Loucy (cell line): ENCODE measurements around the gene ANO6.

ENCODE experiments used
- H2AFZ ChIP-seq: fragments of 200-600 bp; sonication (generic); 2 replicates; pipeline ENCODE4 v1.6.0; 2016; ENCODE audit warnings: antibody characterized with exemption, mild to moderate bottlenecking, low read length, moderate library complexity
- H3F3A ChIP-seq: fragments of 200-600 bp; 2 replicates; pipeline ENCODE4 v1.6.0; 2016; ENCODE audit warnings: antibody characterized with exemption, low read depth, mild to moderate bottlenecking
- H3K27me3 ChIP-seq: fragments of 200-600 bp; sonication (generic); 2 replicates; pipeline ENCODE4 v1.6.1; 2014; ENCODE audit warnings: low read length, mild to moderate bottlenecking; ENCODE audit not compliant: insufficient read depth, poor library complexity, severe bottlenecking
- H3K36me3 ChIP-seq: fragments of 200-600 bp; sonication (generic); 2 replicates; pipeline ENCODE4 v1.6.1; 2016; ENCODE audit warnings: low read length; ENCODE audit not compliant: insufficient read depth
- H3K4me1 ChIP-seq: fragments of 200-600 bp; sonication (generic); 2 replicates; pipeline ENCODE4 v1.5.1; 2014; ENCODE audit warnings: low read length, mild to moderate bottlenecking; ENCODE audit not compliant: insufficient read depth, poor library complexity, severe bottlenecking
- H3K4me2 ChIP-seq: fragments of 200-600 bp; sonication (generic); 2 replicates; pipeline ENCODE4 v1.6.0; 2014; ENCODE audit warnings: antibody characterized with exemption, low read length, low read depth, mild to moderate bottlenecking; ENCODE audit not compliant: poor library complexity, severe bottlenecking
- H3K4me3 ChIP-seq: fragments of 200-600 bp; sonication (generic); 2 replicates; pipeline ENCODE4 v1.5.1; 2014; ENCODE audit warnings: low read length, mild to moderate bottlenecking, mixed read lengths; ENCODE audit not compliant: poor library complexity, severe bottlenecking
- H3K79me2 ChIP-seq: fragments of 200-600 bp; sonication (generic); 2 replicates; pipeline ENCODE4 v1.6.1; 2014; ENCODE audit warnings: low read length; ENCODE audit not compliant: insufficient read depth
- H3K9ac ChIP-seq: fragments of 200-600 bp; sonication (generic); 2 replicates; pipeline ENCODE4 v1.6.0; 2014; ENCODE audit warnings: mild to moderate bottlenecking, low read depth, low read length, moderate library complexity; ENCODE audit not compliant: poor library complexity, severe bottlenecking
- H3K9me2 ChIP-seq: fragments of 200-600 bp; sonication (generic); replicated peaks from 2 replicates; pipeline ENCODE4 v1.6.1; 2016; ENCODE audit warnings: low read depth, low read length, mixed read lengths
- H3K9me3 ChIP-seq: fragments of 200-600 bp; sonication (generic); 2 replicates; pipeline ENCODE4 v1.6.1; 2014; ENCODE audit warnings: mild to moderate bottlenecking, antibody characterized with exemption, low read length, low read depth; ENCODE audit not compliant: insufficient read depth
- H4K20me1 ChIP-seq: fragments of 200-600 bp; sonication (generic); 2 replicates; pipeline ENCODE4 v1.6.0; 2014; ENCODE audit warnings: antibody characterized with exemption, low read length, mild to moderate bottlenecking; ENCODE audit not compliant: insufficient read depth, poor library complexity, severe bottlenecking
- CTCF ChIP-seq: fragments of 200-600 bp; sonication (generic); conservative IDR thresholded peaks from 2 replicates; pipeline ENCODE4 v1.5.1; 2014; ENCODE audit warnings: mild to moderate bottlenecking, antibody characterized with exemption, low read length
- EZH2phosphoT487 ChIP-seq: fragments of 200-600 bp; IDR thresholded peaks from 2 replicates; pipeline ENCODE4 v1.6.1; 2018; ENCODE audit warnings: antibody characterized with exemption, mild to moderate bottlenecking, moderate library complexity, borderline replicate concordance

The ANO6 gene

DNA sequence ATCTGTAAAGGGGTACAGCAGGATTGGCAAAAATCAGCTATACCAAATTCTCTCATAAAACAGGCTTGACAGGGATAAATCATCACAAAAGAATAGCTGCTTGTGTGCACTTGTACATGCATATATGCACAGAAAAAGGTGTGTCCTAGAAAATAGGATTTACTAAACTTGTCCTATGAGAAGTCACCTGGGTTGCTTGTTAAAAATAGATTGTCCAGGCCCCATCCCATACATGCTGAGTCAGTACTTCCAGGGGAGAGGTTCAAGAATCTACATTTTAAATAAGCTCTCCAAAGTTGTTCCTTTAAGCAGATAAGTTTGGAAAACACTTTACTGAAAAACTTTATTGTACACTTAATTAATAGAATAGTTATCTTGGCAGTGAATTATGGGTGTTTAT, 123.1 kb downstream of the ANO6 start:
- H3K27me3 ChIP-seq: no peaks in the 10 kb centered on the region
- no peaks in the 10 kb centered on the region for H3K9me3 ChIP-seq
- TF ChIP-seq CTCF (no peak), EZH2phosphoT487 (no peak)
- H3F3A ChIP-seq: no peaks in the 10 kb centered on the region
- no peak overlapping the region for H2AFZ ChIP-seq
- H3K79me2 ChIP-seq: no peaks in the 10 kb centered on the region
- H3K4me3 ChIP-seq: no peak overlapping the region
- no peak overlapping the region for H3K9ac ChIP-seq
- no peaks in the 10 kb centered on the region for H3K4me1 ChIP-seq
- H3K36me3 ChIP-seq: 0 out of 2 replicates have a peak, but pooled peaks cover 9% of the 10 kb centered on the region
- no peaks in the 10 kb centered on the region for H3K9me2 ChIP-seq
- no peak overlapping the region for H3K4me2 ChIP-seq
- no peaks in the 10 kb centered on the region for H4K20me1 ChIP-seq

- Histone ChIP-seq H3K9me2 (no peaks in the 10 kb centered on the region), H2AFZ (no peak overlapping the region), H3K4me1 (no peaks in the 10 kb centered on the region), H3K4me2 (no peak overlapping the region), H3F3A (no peaks in the 10 kb centered on the region), H4K20me1 (no peaks in the 10 kb centered on the region), H3K9ac (no peak overlapping the region), H3K27me3 (no peaks in the 10 kb centered on the region), H3K9me3 (no peaks in the 10 kb centered on the region), H3K36me3 (peaks cover 4% of the 10 kb centered on the region; the same call in 1 of the 2 replicates), H3K79me2 (no peaks in the 10 kb centered on the region), H3K4me3 (no peak overlapping the region)
- TF ChIP-seq EZH2phosphoT487 (no peak), CTCF (no peak)
Observed at GRCh38 chr12:45342171-45342570, 126.3 kb downstream of the ANO6 start.

GRCh38 chr12:45342848-45343247, 127.0 kb downstream of the ANO6 start:
- H3K27me3 ChIP-seq: no peaks in the 10 kb centered on the region
- H3K4me3 ChIP-seq: no peak overlapping the region
- H3K9ac ChIP-seq: no peak overlapping the region
- H3K4me2 ChIP-seq: no peak overlapping the region
- H3K9me3 ChIP-seq: no peaks in the 10 kb centered on the region
- H3K36me3 ChIP-seq: peaks cover 4% of the 10 kb centered on the region; the same call in 1 of the 2 replicates
- H4K20me1 ChIP-seq: no peaks in the 10 kb centered on the region
- no peak overlapping the region for H2AFZ ChIP-seq
- no peak for TF ChIP-seq CTCF
- TF ChIP-seq EZH2phosphoT487: no peak
- H3K4me1 ChIP-seq: no peaks in the 10 kb centered on the region
- H3F3A ChIP-seq: no peaks in the 10 kb centered on the region
- H3K9me2 ChIP-seq: no peaks in the 10 kb centered on the region
- no peaks in the 10 kb centered on the region for H3K79me2 ChIP-seq
